ENCODE results near the gene GRM8.

- TF ChIP-seq POLR2A (IDR thresholded peaks at IDR 0.05): no peak
- no peak for TF ChIP-seq CTCF (IDR thresholded peaks at IDR 0.05)
These were observed 75.6 kb downstream of the GRM8 start for GRCh38 chr7:127177156-127177555.
